CD4-positive, alpha-beta T cell (primary cell): ENCODE measurements around the gene BCHE. TPM values are rescaled to one million over a fixed set of nuclear protein-coding genes. Genes with fewer than 3 reads are reported as not detected.

ENCODE experiments used
- ATAC-seq: fragments of 200-7000 bp; cut with Tn5 transposase; one replicate; pipeline ENCODE4 v1.10.0; 2022; ENCODE audit warnings: mild to moderate bottlenecking; ENCODE audit not compliant: poor library complexity
- CTCF ChIA-PET: fragments of 350-600 bp; sonication (Branson Sonifier 250); formaldehyde crosslinking; loops from one replicate; lab custom pipeline; 2021; ENCODE audit warnings: antibody characterized with exemption, inconsistent platforms; lab: Charles Lee
- POLR2A ChIA-PET: fragments of 350-600 bp; sonication (Branson Sonifier 250); formaldehyde crosslinking; loops from one replicate; lab custom pipeline; 2021; ENCODE audit warnings: antibody characterized with exemption, inconsistent platforms; lab: Charles Lee
- DNase-seq, 14 experiments: peaks; one replicate each; pipeline ENCODE4 v3.0.0-alpha.2; 2013 to 2020; ENCODE audit warnings: mixed read lengths in 2 of 14
- H3K27ac ChIP-seq, 2 donors: one replicate each; pipeline versions ENCODE4 v1.5.1 to v1.7.0; 2013; ENCODE audit warnings: low read length in 2 of 2, low read depth in 1 of 2, mild to moderate bottlenecking in 1 of 2
- H3K27me3 ChIP-seq, 2 experiments: 1 replicate in 1 of 2; 2 replicates in 1 of 2; pipeline versions ENCODE4 v1.6.1 to v1.7.0; 2013; ENCODE audit warnings: low read length in 2 of 2, control low read depth in 1 of 2, mild to moderate bottlenecking in 1 of 2, moderate library complexity in 1 of 2; ENCODE audit not compliant: insufficient read depth in 2 of 2, control insufficient read depth in 1 of 2
- H3K36me3 ChIP-seq: one replicate; pipeline ENCODE4 v1.6.1; 2013; ENCODE audit warnings: low read length, control low read depth; ENCODE audit not compliant: insufficient read depth
- H3K4me1 ChIP-seq: one replicate; pipeline ENCODE4 v1.6.1; 2013; ENCODE audit warnings: low read length, control low read depth; ENCODE audit not compliant: insufficient read depth
- H3K4me3 ChIP-seq: one replicate; pipeline ENCODE4 v1.5.1; 2013; ENCODE audit warnings: mild to moderate bottlenecking, low read length, moderate library complexity
- H3K9me3 ChIP-seq, 2 experiments: 1 replicate in 1 of 2; 2 replicates in 1 of 2; pipeline versions ENCODE4 v1.6.1 to v1.7.0; 2013; ENCODE audit warnings: low read length in 2 of 2, mild to moderate bottlenecking in 2 of 2, control low read depth in 1 of 2, moderate library complexity in 1 of 2; ENCODE audit not compliant: control insufficient read depth in 1 of 2, insufficient read depth in 1 of 2
- H3K27ac Mint-ChIP-seq: one replicate; pipeline ENCODE4 v1.8.0; 2020; ENCODE audit warnings: mixed read lengths
- H3K27me3 Mint-ChIP-seq: one replicate; pipeline ENCODE4 v1.8.0; 2021; ENCODE audit warnings: mixed read lengths
- H3K36me3 Mint-ChIP-seq: one replicate; pipeline ENCODE4 v1.8.0; 2021; ENCODE audit warnings: low read depth, mixed read lengths
- H3K4me1 Mint-ChIP-seq: one replicate; pipeline ENCODE4 v1.8.0; 2021; ENCODE audit warnings: low read depth, mixed read lengths
- H3K4me3 Mint-ChIP-seq: one replicate; pipeline ENCODE4 v1.8.0; 2020; ENCODE audit warnings: mild to moderate bottlenecking, mixed read lengths
- H3K9me3 Mint-ChIP-seq: one replicate; pipeline ENCODE4 v1.8.0; 2020; ENCODE audit warnings: mixed read lengths
- CTCF ChIP-seq: fragments of 200-600 bp; IDR thresholded peaks from one replicate; pipeline ENCODE4 v1.8.0; 2022; ENCODE audit warnings: antibody characterized with exemption, mild to moderate bottlenecking
- intact Hi-C, 2 experiments: fragments of 100-400 bp; cut with DNase I in 1 of 2; cut with micrococcal nuclease in 1 of 2; formaldehyde crosslinking; loops; one replicate each; pipeline versions ENCODE4 v1.15.1 to v1.9.0; 2023 to 2025; cut with DNase I, micrococcal nuclease
- total RNA-seq, 174 experiments: library from RNA in 2 of 174; stranded (reverse) in 2 of 174; gene quantifications; one replicate each; pipeline ENCODE4 v1.2.3 and lab custom pipeline; 2021 to 2026

The BCHE gene
- total RNA-seq, 2 experiments from 2014 or later, result not detected

- CTCF ChIA-PET, result no interaction called here
- ATAC-seq, result no peak
- H3K27me3 ChIP-seq, result no peaks in the 10 kb centered on the region
Observed at GRCh38 chr3:165729756-165730155, 107.5 kb downstream of the BCHE start.

GRCh38 chr3:165728924-165729323 is 108.3 kb downstream of the BCHE start:
- ATAC-seq (no peak), DNase-seq (no peak)
- Mint-ChIP-seq H3K4me3 (no peak overlapping the region), H3K9me3 (no peaks in the 10 kb centered on the region), H3K27me3 (no peaks in the 10 kb centered on the region), H3K36me3 (no peaks in the 10 kb centered on the region), H3K27ac (no peak overlapping the region), H3K4me1 (no peaks in the 10 kb centered on the region)
- Histone ChIP-seq H3K27ac (no peak overlapping the region), H3K4me1 (no peaks in the 10 kb centered on the region), H3K36me3 (no peaks in the 10 kb centered on the region), H3K27me3 (no peaks in the 10 kb centered on the region), H3K9me3 (peaks cover 0 to 4% of the 10 kb centered on the region in 2 experiments), H3K4me3 (no peak overlapping the region)
- TF ChIP-seq CTCF, result no peak
- POLR2A ChIA-PET, result no interaction called here
- CTCF ChIA-PET, result no interaction called here
- intact Hi-C loops, result no loop called here

More at GRCh38 chr3:165729756-165730155, 107.5 kb downstream of the BCHE start:
- DNase-seq, result no peak
- peaks cover 0 to 4% of the 10 kb centered on the region in 2 experiments for H3K9me3 ChIP-seq
- no peaks in the 10 kb centered on the region for H3K36me3 ChIP-seq
- H3K27ac ChIP-seq, result no peak overlapping the region
- H3K27ac Mint-ChIP-seq, result no peak overlapping the region
- H3K9me3 Mint-ChIP-seq, result no peaks in the 10 kb centered on the region
- H3K4me1 ChIP-seq, result no peaks in the 10 kb centered on the region
- POLR2A ChIA-PET, result no interaction called here
- TF ChIP-seq CTCF, result no peak
- no peaks in the 10 kb centered on the region for H3K4me1 Mint-ChIP-seq
- H3K4me3 ChIP-seq, result no peak overlapping the region
- H3K4me3 Mint-ChIP-seq, result no peak overlapping the region
- intact Hi-C loops, result no loop called here
- H3K36me3 Mint-ChIP-seq, result no peaks in the 10 kb centered on the region
- H3K27me3 Mint-ChIP-seq, result no peaks in the 10 kb centered on the region

- Mint-ChIP-seq H3K4me1 (no peaks in the 10 kb centered on the region), H3K9me3 (peaks cover 2% of the 10 kb centered on the region), H3K27ac (no peak overlapping the region), H3K4me3 (no peak overlapping the region), H3K36me3 (no peaks in the 10 kb centered on the region), H3K27me3 (no peaks in the 10 kb centered on the region)
- Histone ChIP-seq H3K4me1 (no peaks in the 10 kb centered on the region), H3K27me3 (no peaks in the 10 kb centered on the region), H3K4me3 (no peak overlapping the region), H3K9me3 (peaks cover 5 to 13% of the 10 kb centered on the region in 2 experiments), H3K36me3 (no peaks in the 10 kb centered on the region), H3K27ac (no peak overlapping the region)
- DNase-seq (no peak), ATAC-seq (no peak)
- POLR2A ChIA-PET, result no interaction called here
- no peak for TF ChIP-seq CTCF
- CTCF ChIA-PET, result no interaction called here
- intact Hi-C loops, result no loop called here
Observed at GRCh38 chr3:165725296-165725695, 111.9 kb downstream of the BCHE start.
